Astrocyte of the spinal cord (primary cell): ENCODE results near the gene C11orf91.
A peak's percentile ranks its signal among the peaks of the same experiment; 100 is the strongest.

Experiments
- DNase-seq: peaks from one replicate; pipeline ENCODE4 v3.0.0; 2011; ENCODE audit warnings: low read depth, low spot score
- H3K4me3 ChIP-seq: 2 replicates; pipeline ENCODE4 v1.5.1; 2011; ENCODE audit warnings: low read depth, mild to moderate bottlenecking, low read length, moderate library complexity
- CTCF ChIP-seq: IDR thresholded peaks from 2 replicates; pipeline ENCODE4 v1.5.1; 2012; ENCODE audit warnings: low read depth, mild to moderate bottlenecking, low read length, inconsistent platforms
- in situ Hi-C: cut with HindIII; loops from 2 replicates; pipeline ENCODE4 v1.10.0; 2017; ENCODE audit warnings: low sequenced_read_pairs

C11orf91 gene

GRCh38 chr11:33704240-33705002 is 3.8 kb upstream of the C11orf91 start:
- no peak for DNase-seq
- TF ChIP-seq CTCF = no peak
- no peak overlapping the region for H3K4me3 ChIP-seq
- in situ Hi-C loops = no loop called here

- no peak for DNase-seq
Measured at GRCh38 chr11:33703788-33704187, 3.2 kb upstream of the C11orf91 start.

GRCh38 chr11:33703234-33703633 is 2.6 kb upstream of the C11orf91 start:
- no peak for DNase-seq
- TF ChIP-seq CTCF = no peak
- in situ Hi-C loops = no loop called here
- no peak overlapping the region for H3K4me3 ChIP-seq

More at GRCh38 chr11:33703788-33704187, 3.2 kb upstream of the C11orf91 start:
- in situ Hi-C loops = no loop called here
- no peak for TF ChIP-seq CTCF
- no peak overlapping the region for H3K4me3 ChIP-seq

- H3K4me3 ChIP-seq = peak overlapping the region; percentile 3
- in situ Hi-C loops = no loop called here
- DNase-seq = peak; percentile 82
- no peak for TF ChIP-seq CTCF
Measured at GRCh38 chr11:33701302-33702230, 940 bp upstream of the C11orf91 start.

- DNase-seq = no peak
- peak overlapping the region; percentile 49 for H3K4me3 ChIP-seq
- TF ChIP-seq CTCF = no peak
- in situ Hi-C loops = no loop called here
Measured at GRCh38 chr11:33700063-33700501, 544 bp downstream of the C11orf91 start.

- TF ChIP-seq CTCF = no peak
- in situ Hi-C loops = no loop called here
- no peak overlapping the region for H3K4me3 ChIP-seq
- DNase-seq = no peak
Measured at GRCh38 chr11:33699515-33700062, 1.0 kb downstream of the C11orf91 start.
